Measurements from ENCODE around the gene ALDH1L1. TPM values are rescaled to one million over a fixed set of nuclear protein-coding genes. Genes with fewer than 3 reads are reported as not detected.

ALDH1L1 gene
- total and polyA plus RNA-seq, 2 of the 13 experiments (the other 11 are each of a cell fraction or from before 2014, with no cell fraction given) = 11.2 to 28.7 TPM

DNA sequence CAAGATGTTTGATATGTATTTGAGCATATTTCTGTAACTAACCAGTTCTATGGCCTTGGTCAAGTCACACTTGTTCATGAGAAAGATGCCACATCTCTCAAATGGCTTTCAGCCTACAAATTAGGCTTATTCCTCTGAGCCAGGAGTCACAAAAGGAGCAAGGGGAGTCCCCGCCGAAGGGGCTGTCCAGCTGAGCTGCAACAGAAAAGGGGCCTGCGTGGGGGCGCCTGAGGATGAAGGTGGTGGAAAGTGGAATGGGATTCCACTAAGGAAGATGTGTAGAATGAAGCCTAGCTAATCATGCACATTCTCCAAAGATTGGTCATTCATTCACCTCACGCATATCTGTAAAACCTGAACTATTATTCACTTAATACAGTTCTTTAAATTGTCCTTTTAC, 19.1 kb downstream of the ALDH1L1 start (continued):
- TF ChIP-seq, protein P1, sequence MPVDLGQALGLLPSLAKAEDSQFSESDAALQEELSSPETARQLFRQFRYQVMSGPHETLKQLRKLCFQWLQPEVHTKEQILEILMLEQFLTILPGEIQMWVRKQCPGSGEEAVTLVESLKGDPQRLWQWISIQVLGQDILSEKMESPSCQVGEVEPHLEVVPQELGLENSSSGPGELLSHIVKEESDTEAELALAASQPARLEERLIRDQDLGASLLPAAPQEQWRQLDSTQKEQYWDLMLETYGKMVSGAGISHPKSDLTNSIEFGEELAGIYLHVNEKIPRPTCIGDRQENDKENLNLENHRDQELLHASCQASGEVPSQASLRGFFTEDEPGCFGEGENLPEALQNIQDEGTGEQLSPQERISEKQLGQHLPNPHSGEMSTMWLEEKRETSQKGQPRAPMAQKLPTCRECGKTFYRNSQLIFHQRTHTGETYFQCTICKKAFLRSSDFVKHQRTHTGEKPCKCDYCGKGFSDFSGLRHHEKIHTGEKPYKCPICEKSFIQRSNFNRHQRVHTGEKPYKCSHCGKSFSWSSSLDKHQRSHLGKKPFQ (CRISPR knock-in tag; IDR thresholded peaks at IDR 0.05; ENCODE audit: insufficient replicate concordance) = no peak
- TF ChIP-seq ZFY (CRISPR knock-in tag; IDR thresholded peaks at IDR 0.05) (no peak), ZNF724P (CRISPR knock-in tag; IDR thresholded peaks at IDR 0.05; ENCODE audit: borderline replicate concordance) (no peak), NFKBIZ (CRISPR knock-in tag; IDR thresholded peaks at IDR 0.05) (no peak), ZNF354B (CRISPR knock-in tag; IDR thresholded peaks at IDR 0.05) (no peak)

DNA sequence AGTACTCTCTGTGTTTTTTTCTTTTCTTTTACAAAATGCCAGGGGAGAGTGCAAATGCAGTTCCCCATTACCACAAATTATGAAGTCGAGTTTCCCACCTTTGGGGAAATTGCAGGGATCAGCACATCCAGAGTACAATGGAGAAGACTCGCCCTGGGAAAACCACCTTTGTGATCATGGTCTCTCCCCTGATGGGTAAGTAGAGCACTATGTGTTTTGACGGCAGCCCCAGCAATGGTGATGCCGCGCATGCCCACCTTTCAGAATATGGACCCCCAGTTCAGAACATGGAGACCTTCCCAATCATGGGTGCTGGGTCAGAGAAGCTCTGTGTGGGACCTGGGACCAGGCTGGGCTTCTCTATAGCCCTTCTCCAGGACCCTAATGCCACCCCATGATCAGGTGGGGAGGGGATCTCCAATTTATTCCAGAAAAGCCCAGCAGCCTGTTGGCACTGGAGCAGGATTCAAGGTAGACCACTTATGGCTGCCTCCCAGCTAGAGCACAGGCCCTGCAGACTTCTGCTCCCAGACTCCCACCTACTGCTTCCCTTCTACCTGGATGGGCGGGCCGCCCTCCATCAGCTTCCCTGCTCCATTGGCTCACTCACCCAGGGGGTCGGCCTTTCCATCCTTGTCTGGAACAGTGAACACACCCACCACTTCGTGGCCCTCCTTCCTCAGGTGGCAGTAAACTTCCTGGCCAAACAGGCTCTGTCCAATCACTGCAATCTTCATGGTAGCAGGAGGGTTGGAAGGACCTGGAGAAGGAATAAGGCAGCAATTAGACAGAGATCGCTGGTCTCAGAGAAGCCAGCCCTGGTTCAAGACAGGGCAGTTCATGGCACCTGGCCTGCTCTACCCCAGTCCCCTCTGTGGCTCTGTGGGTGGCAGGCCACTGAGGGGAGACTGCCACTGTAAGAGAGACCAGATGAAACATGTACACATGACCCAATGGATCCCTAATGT, 19.9 kb downstream of the ALDH1L1 start:
- no peaks in the 10 kb centered on the region for H4K20me1 ChIP-seq (ENCODE audit: insufficient read depth, low read length)
- DNase-seq (ENCODE audit: low spot score) (no peak), FAIRE-seq (no peak), ATAC-seq (no peak)
- H3K4me1 ChIP-seq (ENCODE audit: insufficient read depth, low read length) = no peaks in the 10 kb centered on the region
- intact Hi-C loops (cut with micrococcal nuclease; ENCODE audit: unreplicated experiment) = no loop called here
- H3K27ac ChIP-seq (ENCODE audit: extremely low read length, insufficient read depth, low read length) = no peak overlapping the region
- TF ChIP-seq SAP130 (CRISPR knock-in tag; IDR thresholded peaks at IDR 0.05; ENCODE audit: low read depth) (no peak), ZNF34 (CRISPR knock-in tag; IDR thresholded peaks at IDR 0.05; ENCODE audit: borderline replicate concordance) (no peak), SNRNP70 (IDR thresholded peaks at IDR 0.05; ENCODE audit: low read depth, low read length) (no peak), ZNF674 (CRISPR knock-in tag; IDR thresholded peaks at IDR 0.05; ENCODE audit: low read depth) (no peak), ZNF552 (CRISPR knock-in tag; IDR thresholded peaks at IDR 0.05; ENCODE audit: borderline replicate concordance) (no peak), CEBPB (IDR thresholded peaks at IDR 0.05; ENCODE audit: borderline replicate concordance, low read depth, low read length) (no peak)
- TF ChIP-seq, protein P2, sequence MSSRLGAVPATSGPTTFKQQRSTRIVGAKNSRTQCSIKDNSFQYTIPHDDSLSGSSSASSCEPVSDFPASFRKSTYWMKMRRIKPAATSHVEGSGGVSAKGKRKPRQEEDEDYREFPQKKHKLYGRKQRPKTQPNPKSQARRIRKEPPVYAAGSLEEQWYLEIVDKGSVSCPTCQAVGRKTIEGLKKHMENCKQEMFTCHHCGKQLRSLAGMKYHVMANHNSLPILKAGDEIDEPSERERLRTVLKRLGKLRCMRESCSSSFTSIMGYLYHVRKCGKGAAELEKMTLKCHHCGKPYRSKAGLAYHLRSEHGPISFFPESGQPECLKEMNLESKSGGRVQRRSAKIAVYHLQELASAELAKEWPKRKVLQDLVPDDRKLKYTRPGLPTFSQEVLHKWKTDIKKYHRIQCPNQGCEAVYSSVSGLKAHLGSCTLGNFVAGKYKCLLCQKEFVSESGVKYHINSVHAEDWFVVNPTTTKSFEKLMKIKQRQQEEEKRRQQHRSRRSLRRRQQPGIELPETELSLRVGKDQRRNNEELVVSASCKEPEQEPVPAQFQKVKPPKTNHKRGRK (CRISPR knock-in tag; IDR thresholded peaks at IDR 0.05) = no peak
- no peaks in the 10 kb centered on the region for H3K9me3 ChIP-seq (ENCODE audit: low read length)
- no peak overlapping the region for H3K9ac ChIP-seq (ENCODE audit: insufficient read depth, low read depth, low read length)
- no peak overlapping the region for H3K4me2 ChIP-seq (ENCODE audit: low read depth, low read length)
- 91% methylated on average over 10 of the region's 10 CpGs for WGBS (ENCODE audit: low lambda C conversion rate)
- H3K36me3 ChIP-seq (replicated peaks in 1 of 2; ENCODE audit: control insufficient read depth in 1 of 2, insufficient read depth in 2 of 2, low read length in 2 of 2) = peaks cover 11 to 29% of the 10 kb centered on the region in 2 experiments
- no peak overlapping the region for H3K4me3 ChIP-seq (replicated peaks in 1 of 3; ENCODE audit: insufficient read depth in 1 of 3, low read depth in 2 of 3, low read length in 3 of 3)
- in situ Hi-C loops (cut with HindIII; ENCODE audit: extremely low pct_ligation_motif_present, low pct_unique_long_range_greater_than_20kb) = no loop called here
- ChIA-PET POLR2A (no interaction called here), CTCF (ENCODE audit: low intra/inter-chr PET ratio, low total read pairs) (no interaction called here)
- H3K79me2 ChIP-seq (ENCODE audit: insufficient read depth, low read length) = no peaks in the 10 kb centered on the region
- H2AFZ ChIP-seq (ENCODE audit: low read length) = no peak overlapping the region
- H3K27me3 ChIP-seq (ENCODE audit: control insufficient read depth in 1 of 2, insufficient read depth in 2 of 2, low read length in 2 of 2) = no peaks in the 10 kb centered on the region
- BruUV-seq (replicated peaks) = no TSS peak

All from HepG2 (cell line).